CD14-positive monocyte (primary cell): Measurements from ENCODE around the gene SLC9A4. TPM values are rescaled to one million over a fixed set of nuclear protein-coding genes. Genes with fewer than 3 reads are reported as not detected.

ENCODE experiments used
- DNase-seq, 3 donors: peaks; one replicate each; pipeline ENCODE4 v3.0.0-alpha.2; 2011 to 2022
- H2AFZ ChIP-seq: 2 replicates; pipeline ENCODE4 v1.6.0; 2012; ENCODE audit warnings: mild to moderate bottlenecking, low read depth, low read length, inconsistent platforms; ENCODE audit not compliant: insufficient read depth, poor library complexity, severe bottlenecking
- H3K27ac ChIP-seq, 2 donors: 1 replicate in 1 of 2; 2 replicates in 1 of 2; pipeline ENCODE4 v1.5.1; 2012 to 2013; ENCODE audit warnings: low read length in 2 of 2, control low read depth in 1 of 2, inconsistent platforms in 1 of 2, low read depth in 1 of 2, mild to moderate bottlenecking in 1 of 2
- H3K27me3 ChIP-seq, 2 donors: one replicate each; pipeline versions ENCODE4 v1.6.0 to v1.6.1; 2011 to 2013; ENCODE audit warnings: low read length in 2 of 2; ENCODE audit not compliant: control insufficient read depth in 2 of 2, insufficient read depth in 2 of 2
- H3K36me3 ChIP-seq, 2 donors: replicated peaks in 1 of 2; 1 replicate in 1 of 2; 2 replicates in 1 of 2; pipeline versions ENCODE4 v1.5.1 to v1.6.1; 2012 to 2013; ENCODE audit warnings: low read length in 2 of 2, control low read depth in 1 of 2, inconsistent platforms in 1 of 2, mild to moderate bottlenecking in 1 of 2; ENCODE audit not compliant: insufficient read depth in 2 of 2, control insufficient read depth in 1 of 2
- H3K4me1 ChIP-seq, 2 donors: 1 replicate in 1 of 2; 2 replicates in 1 of 2; pipeline versions ENCODE4 v1.5.1 to v1.6.1; 2012 to 2013; ENCODE audit warnings: low read length in 2 of 2, control low read depth in 1 of 2, inconsistent platforms in 1 of 2, mild to moderate bottlenecking in 1 of 2, moderate library complexity in 1 of 2; ENCODE audit not compliant: insufficient read depth in 2 of 2, control insufficient read depth in 1 of 2
- H3K4me2 ChIP-seq: replicated peaks from 2 replicates; pipeline ENCODE3; 2012; ENCODE audit warnings: low read length, moderate library complexity, mild to moderate bottlenecking; ENCODE audit not compliant: poor library complexity, severe bottlenecking; ENCODE audit errors: extremely low read depth
- H3K4me3 ChIP-seq, 3 experiments: fragments of 200-600 bp in 1 of 3; sonication (generic) in 1 of 3; replicated peaks in 1 of 3; 1 replicate in 2 of 3; 2 replicates in 1 of 3; pipeline ENCODE4 v1.5.1; 2011 to 2013; ENCODE audit warnings: low read length in 3 of 3, mild to moderate bottlenecking in 3 of 3, control low read depth in 2 of 3, low read depth in 2 of 3, inconsistent platforms in 1 of 3, moderate library complexity in 1 of 3
- H3K79me2 ChIP-seq: 2 replicates; pipeline ENCODE4 v1.6.0; 2012; ENCODE audit warnings: mild to moderate bottlenecking, control low read depth, inconsistent platforms, low read length, moderate library complexity; ENCODE audit not compliant: insufficient read depth
- H3K9ac ChIP-seq: 2 replicates; pipeline ENCODE4 v1.6.0; 2017; ENCODE audit warnings: low read length, mild to moderate bottlenecking; ENCODE audit not compliant: insufficient read depth, poor library complexity, severe bottlenecking
- H3K9me3 ChIP-seq, 2 donors: replicated peaks in 1 of 2; 1 replicate in 1 of 2; 2 replicates in 1 of 2; pipeline versions ENCODE4 v1.5.1 to v1.6.1; 2012 to 2013; ENCODE audit warnings: low read length in 2 of 2, control low read depth in 1 of 2; ENCODE audit not compliant: control insufficient read depth in 1 of 2, insufficient read depth in 1 of 2
- H4K20me1 ChIP-seq: 2 replicates; pipeline ENCODE4 v1.6.0; 2012; ENCODE audit warnings: mild to moderate bottlenecking, low read length, control low read depth, moderate library complexity; ENCODE audit not compliant: insufficient read depth
- H3K27ac Mint-ChIP-seq, 7 donors: one replicate each; pipeline ENCODE4 v1.8.0; 2020; ENCODE audit warnings: mild to moderate bottlenecking in 7 of 7, mixed read lengths in 7 of 7, moderate library complexity in 6 of 7, inconsistent platforms in 2 of 7
- H3K27me3 Mint-ChIP-seq, 3 donors: one replicate each; pipeline ENCODE4 v1.8.0; 2021 to 2022; ENCODE audit warnings: low read depth in 3 of 3, mild to moderate bottlenecking in 3 of 3, mixed read lengths in 3 of 3, moderate library complexity in 3 of 3, inconsistent platforms in 1 of 3
- H3K36me3 Mint-ChIP-seq, 2 donors: one replicate each; pipeline ENCODE4 v1.8.0; 2020; ENCODE audit warnings: mixed read lengths in 2 of 2, inconsistent platforms in 1 of 2, mild to moderate bottlenecking in 1 of 2
- H3K4me1 Mint-ChIP-seq: one replicate; pipeline ENCODE4 v1.8.0; 2020; ENCODE audit warnings: mild to moderate bottlenecking, mixed read lengths
- H3K4me3 Mint-ChIP-seq, 2 donors: one replicate each; pipeline ENCODE4 v1.8.0; 2020; ENCODE audit warnings: mild to moderate bottlenecking in 2 of 2, mixed read lengths in 2 of 2, moderate library complexity in 1 of 2
- H3K9me3 Mint-ChIP-seq, 7 donors: one replicate each; pipeline ENCODE4 v1.8.0; 2020 to 2022; ENCODE audit warnings: mixed read lengths in 7 of 7, mild to moderate bottlenecking in 6 of 7, moderate library complexity in 6 of 7, inconsistent platforms in 2 of 7
- WGBS: methylation state at CpG from one replicate; pipeline ENCODE4 v1.1.5; 2013; ENCODE audit warnings: missing lambda C conversion rate; ENCODE audit not compliant: insufficient coverage; 5-methylcytosine and 5-hydroxymethylcytosine counted together
- intact Hi-C, 2 donors: fragments of 100-400 bp; cut with micrococcal nuclease; formaldehyde crosslinking; loops; one replicate each; pipeline versions ENCODE4 v1.15.0 to v1.15.1; 2023
- polyA plus RNA-seq, 3 donors: library from polyadenylated mRNA; depleted of rRNA in 1 of 3; unstranded in 2 of 3; stranded (reverse) in 1 of 3; fragments of 300-500 nt in 2 of 3; fragments of >200 nt in 1 of 3; fragmentation: Illumina TruSeq in 2 of 3; gene quantifications; 1 replicate in 2 of 3; 2 replicates in 1 of 3; pipeline ENCODE4 v1.2.3, GENCODE V29; 2012 to 2021
- TF ChIP-seq, protein P1 (sequence below): fragments of 200-600 bp; IDR thresholded peaks from one replicate; pipeline ENCODE4 v1.8.0; 2022; ENCODE audit warnings: antibody characterized with exemption, mild to moderate bottlenecking

Gene SLC9A4
- polyA plus RNA-seq, 3 donors: not detected

DNA sequence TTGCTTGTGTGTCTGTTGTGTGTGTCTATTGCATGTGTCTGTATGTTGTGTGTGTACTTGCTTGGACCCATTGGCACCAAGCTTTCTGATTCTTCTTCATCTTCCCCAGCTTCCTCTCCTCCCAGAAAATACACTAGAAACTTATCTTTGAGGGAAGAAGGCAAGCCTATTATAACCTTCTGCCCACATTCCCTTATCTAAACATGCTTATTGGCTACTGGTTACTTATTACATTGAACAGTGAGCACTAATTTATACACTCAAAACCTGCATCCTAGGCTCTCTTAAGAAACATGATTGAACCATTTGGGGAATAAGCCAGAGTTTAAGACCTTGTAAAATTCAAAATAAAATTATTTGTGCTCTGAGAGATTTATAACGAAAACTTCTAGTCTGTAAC lies 26.5 kb downstream of the SLC9A4 start:
- Histone ChIP-seq H3K4me3 (no peak overlapping the region), H3K4me2 (no peak overlapping the region), H3K4me1 (no peaks in the 10 kb centered on the region), H3K27me3 (peaks cover 0 to 2% of the 10 kb centered on the region in 2 donors), H3K79me2 (no peaks in the 10 kb centered on the region), H2AFZ (no peak overlapping the region), H4K20me1 (no peaks in the 10 kb centered on the region), H3K27ac (no peak overlapping the region), H3K9me3 (no peaks in the 10 kb centered on the region), H3K36me3 (no peaks in the 10 kb centered on the region), H3K9ac (no peak overlapping the region)
- peaks cover 2 to 8% (median 7%) of the 10 kb centered on the region in 3 donors for H3K27me3 Mint-ChIP-seq
- H3K4me3 Mint-ChIP-seq: no peak overlapping the region
- no peaks in the 10 kb centered on the region for H3K4me1 Mint-ChIP-seq
- TF ChIP-seq, protein P1, sequence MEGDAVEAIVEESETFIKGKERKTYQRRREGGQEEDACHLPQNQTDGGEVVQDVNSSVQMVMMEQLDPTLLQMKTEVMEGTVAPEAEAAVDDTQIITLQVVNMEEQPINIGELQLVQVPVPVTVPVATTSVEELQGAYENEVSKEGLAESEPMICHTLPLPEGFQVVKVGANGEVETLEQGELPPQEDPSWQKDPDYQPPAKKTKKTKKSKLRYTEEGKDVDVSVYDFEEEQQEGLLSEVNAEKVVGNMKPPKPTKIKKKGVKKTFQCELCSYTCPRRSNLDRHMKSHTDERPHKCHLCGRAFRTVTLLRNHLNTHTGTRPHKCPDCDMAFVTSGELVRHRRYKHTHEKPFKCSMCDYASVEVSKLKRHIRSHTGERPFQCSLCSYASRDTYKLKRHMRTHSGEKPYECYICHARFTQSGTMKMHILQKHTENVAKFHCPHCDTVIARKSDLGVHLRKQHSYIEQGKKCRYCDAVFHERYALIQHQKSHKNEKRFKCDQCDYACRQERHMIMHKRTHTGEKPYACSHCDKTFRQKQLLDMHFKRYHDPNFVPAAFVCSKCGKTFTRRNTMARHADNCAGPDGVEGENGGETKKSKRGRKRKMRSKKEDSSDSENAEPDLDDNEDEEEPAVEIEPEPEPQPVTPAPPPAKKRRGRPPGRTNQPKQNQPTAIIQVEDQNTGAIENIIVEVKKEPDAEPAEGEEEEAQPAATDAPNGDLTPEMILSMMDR: no peak
- peaks cover 0 to 5% (median 0%) of the 10 kb centered on the region in 7 donors for H3K9me3 Mint-ChIP-seq
- H3K36me3 Mint-ChIP-seq: no peaks in the 10 kb centered on the region
- no CpG with 5 or more reads among the region's 1 CpG for WGBS
- no peak overlapping the region for H3K27ac Mint-ChIP-seq
- DNase-seq: no peak
- intact Hi-C loops: no loop called here

DNA sequence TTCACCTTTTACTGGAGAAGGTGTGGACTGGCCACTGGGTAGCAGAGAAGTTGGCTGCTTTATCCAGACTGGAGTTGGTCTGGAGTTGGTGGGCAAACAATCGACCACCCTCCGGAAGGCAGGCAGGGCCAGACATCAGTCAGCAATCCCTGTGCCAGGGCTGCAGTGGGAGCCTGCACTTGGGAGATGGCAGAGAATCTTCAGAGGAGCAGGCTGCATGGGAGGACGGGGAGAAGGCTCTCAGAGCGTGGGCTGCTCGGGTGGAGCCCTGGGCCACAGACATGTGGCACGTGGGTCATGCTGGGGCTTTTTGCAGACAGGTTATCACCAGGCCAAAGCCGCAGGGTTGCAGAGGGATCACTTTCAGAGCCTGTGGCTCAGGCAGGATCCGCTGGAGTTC lies 29.6 kb downstream of the SLC9A4 start:
- intact Hi-C loops: no loop called here
- Histone ChIP-seq H4K20me1 (no peaks in the 10 kb centered on the region), H3K9me3 (no peaks in the 10 kb centered on the region), H3K36me3 (no peaks in the 10 kb centered on the region), H3K79me2 (no peaks in the 10 kb centered on the region), H2AFZ (no peak overlapping the region), H3K9ac (no peak overlapping the region), H3K4me2 (no peak overlapping the region), H3K27ac (no peak overlapping the region), H3K4me1 (no peaks in the 10 kb centered on the region), H3K4me3 (no peak overlapping the region), H3K27me3 (peaks cover 0 to 2% of the 10 kb centered on the region in 2 donors)
- TF ChIP-seq, protein P1: no peak
- Mint-ChIP-seq H3K27me3 (peaks cover 3 to 10% (median 7%) of the 10 kb centered on the region in 3 donors), H3K27ac (no peak overlapping the region), H3K36me3 (no peaks in the 10 kb centered on the region), H3K9me3 (peaks cover 0 to 4% (median 0%) of the 10 kb centered on the region in 7 donors), H3K4me1 (peaks cover 2% of the 10 kb centered on the region), H3K4me3 (no peak overlapping the region)
- DNase-seq: no peak
- 93% methylated on average over 8 of the region's 8 CpGs for WGBS
